Testis (tissue), 2 donors: ENCODE data around the gene WASF2.

ENCODE experiments used
- POLR2A ChIP-seq: fragments of 450-650 bp; IDR thresholded peaks from one replicate; pipeline ENCODE4 v1.6.1; 2017; ENCODE audit warnings: antibody characterized with exemption, mild to moderate bottlenecking, moderate library complexity
- TF ChIP-seq, protein P1 (sequence below), 3 experiments: fragments of 450-650 bp in 2 of 3; fragments of 200-600 bp in 1 of 3; sonication (generic) in 1 of 3; IDR thresholded peaks; one replicate each; pipeline ENCODE4 v1.5.1; 2016 to 2019; ENCODE audit warnings: antibody characterized with exemption in 3 of 3, mild to moderate bottlenecking in 2 of 3, moderate library complexity in 1 of 3

DNA sequence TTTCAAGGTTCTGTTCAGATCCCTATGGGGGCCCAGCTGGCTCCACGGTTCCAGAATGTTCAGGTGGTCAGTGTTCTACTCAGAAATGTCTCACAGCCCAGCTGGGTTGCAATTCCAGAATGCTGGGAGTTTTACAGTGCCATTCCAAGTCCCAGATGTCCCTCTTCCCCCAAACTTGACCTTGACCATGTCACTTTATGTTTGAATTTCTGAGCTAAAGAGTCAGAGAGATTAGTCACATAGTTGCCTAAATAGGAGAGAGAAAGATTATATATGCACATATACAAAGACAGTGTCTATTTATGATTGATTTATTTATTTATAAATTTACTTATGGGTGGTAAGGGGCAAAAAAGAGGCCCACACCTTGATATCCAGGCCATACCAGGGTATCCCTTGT, 95.0 kb downstream of the WASF2 start:
- TF ChIP-seq, protein P1, sequence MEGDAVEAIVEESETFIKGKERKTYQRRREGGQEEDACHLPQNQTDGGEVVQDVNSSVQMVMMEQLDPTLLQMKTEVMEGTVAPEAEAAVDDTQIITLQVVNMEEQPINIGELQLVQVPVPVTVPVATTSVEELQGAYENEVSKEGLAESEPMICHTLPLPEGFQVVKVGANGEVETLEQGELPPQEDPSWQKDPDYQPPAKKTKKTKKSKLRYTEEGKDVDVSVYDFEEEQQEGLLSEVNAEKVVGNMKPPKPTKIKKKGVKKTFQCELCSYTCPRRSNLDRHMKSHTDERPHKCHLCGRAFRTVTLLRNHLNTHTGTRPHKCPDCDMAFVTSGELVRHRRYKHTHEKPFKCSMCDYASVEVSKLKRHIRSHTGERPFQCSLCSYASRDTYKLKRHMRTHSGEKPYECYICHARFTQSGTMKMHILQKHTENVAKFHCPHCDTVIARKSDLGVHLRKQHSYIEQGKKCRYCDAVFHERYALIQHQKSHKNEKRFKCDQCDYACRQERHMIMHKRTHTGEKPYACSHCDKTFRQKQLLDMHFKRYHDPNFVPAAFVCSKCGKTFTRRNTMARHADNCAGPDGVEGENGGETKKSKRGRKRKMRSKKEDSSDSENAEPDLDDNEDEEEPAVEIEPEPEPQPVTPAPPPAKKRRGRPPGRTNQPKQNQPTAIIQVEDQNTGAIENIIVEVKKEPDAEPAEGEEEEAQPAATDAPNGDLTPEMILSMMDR (IDR thresholded peaks at IDR 0.05): no peak
- TF ChIP-seq POLR2A: no peak
